ENCODE results near the gene NABP1.

DNA sequence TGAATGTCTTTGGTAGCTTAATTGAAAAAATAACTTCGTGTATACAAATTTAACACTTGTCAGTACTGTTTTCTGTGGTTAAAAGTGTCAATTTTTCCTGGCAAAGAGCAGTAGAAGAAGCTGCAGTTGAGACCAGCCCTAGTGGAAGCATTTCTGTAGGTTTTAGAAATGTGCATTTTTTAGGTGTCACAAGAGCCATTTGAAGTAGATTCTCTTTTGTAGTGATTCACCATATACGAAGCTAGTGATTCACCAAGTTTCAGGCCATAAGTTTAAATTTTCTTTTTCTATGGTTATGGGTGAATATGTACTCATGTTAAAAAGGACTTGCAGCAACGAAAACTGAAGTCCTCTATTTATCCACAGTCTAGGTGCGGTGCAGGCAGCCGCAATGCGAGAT is 4.2 kb downstream of the NABP1 start:
- TF ChIP-seq POLR2A (IDR thresholded peaks at IDR 0.05; ENCODE audit: low read length) (no peak), CHD4 (IDR thresholded peaks at IDR 0.05; ENCODE audit: borderline replicate concordance) (no peak), CTCF (IDR thresholded peaks at IDR 0.05) (no peak), EP300 (IDR thresholded peaks at IDR 0.05) (no peak), EHMT2 (IDR thresholded peaks at IDR 0.05; ENCODE audit: low read depth) (no peak), HOXA7 (CRISPR knock-in tag; IDR thresholded peaks at IDR 0.05) (no peak), RFX5 (IDR thresholded peaks at IDR 0.05) (no peak), MAX (IDR thresholded peaks at IDR 0.05) (no peak), JUN (IDR thresholded peaks at IDR 0.05) (no peak), RCOR1 (IDR thresholded peaks at IDR 0.05; ENCODE audit: low read depth, low read length) (no peak), NR3C1 (IDR thresholded peaks at IDR 0.05) (no peak), HEYL (CRISPR knock-in tag; IDR thresholded peaks at IDR 0.05) (no peak), RNF2 (IDR thresholded peaks at IDR 0.05; ENCODE audit: borderline replicate concordance, low read depth) (no peak)
